Head of caudate nucleus (tissue), 42 donors: ENCODE data around the gene DEXI.
"Not testable (repeated sequence)": the region's sequence is repeated elsewhere in the genome, so short reads cannot be mapped to it uniquely, and the experiment has no call there.

Source experiments
- DNase-seq, 42 donors: peaks; one replicate each; pipeline versions ENCODE4 v3.0.0 to v3.0.0-alpha.2; 2020 to 2021; ENCODE audit warnings: mixed read lengths in 7 of 42
- intact Hi-C: fragments of 100-400 bp; cut with DNase I; formaldehyde crosslinking; loops from one replicate; pipeline ENCODE4 v1.15.0; 2022

The DEXI gene

GRCh38 chr16:10933865-10934264 is 8.4 kb downstream of the DEXI start:
- DNase-seq, result no peak
- intact Hi-C loops, result no loop called here

DNA sequence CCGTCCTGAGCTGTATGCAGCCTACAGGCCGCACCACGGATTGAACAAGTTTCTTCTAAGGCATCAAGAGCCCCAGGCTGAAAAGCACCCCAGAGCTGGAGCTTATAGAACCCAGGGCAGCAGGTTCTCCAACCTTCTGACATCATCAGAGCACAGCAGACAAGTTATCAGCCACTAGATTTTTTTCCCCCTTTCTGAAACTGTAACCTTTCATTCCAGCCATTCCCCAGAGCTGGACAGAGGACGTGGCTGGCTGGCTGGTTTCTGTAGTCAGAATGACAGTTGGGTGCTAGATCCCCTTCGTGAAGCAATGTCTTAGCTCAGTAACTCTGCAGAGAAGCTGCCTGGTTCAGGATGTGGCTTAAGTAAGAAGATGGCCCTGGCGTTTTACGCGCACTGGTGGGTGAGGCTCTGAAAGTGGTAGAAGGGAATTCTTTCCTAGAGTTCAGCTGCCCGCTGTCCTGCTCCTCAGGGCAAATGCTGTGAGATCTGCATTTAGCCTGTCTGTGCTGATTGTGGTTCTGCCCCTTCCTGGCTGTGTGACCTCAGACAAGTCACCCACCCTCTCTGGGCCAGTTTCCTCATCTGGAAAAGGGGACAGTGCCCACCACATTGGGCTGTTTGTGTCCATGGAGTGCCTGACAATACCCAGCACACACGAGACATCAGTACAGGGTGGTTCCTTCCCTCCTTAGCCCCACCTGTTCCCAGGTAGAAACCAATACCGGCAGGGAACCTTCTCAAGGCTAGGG is 9.1 kb downstream of the DEXI start:
- intact Hi-C loops, result no loop called here
- no peak for DNase-seq

- intact Hi-C loops, result no loop called here
- DNase-seq, result no peak
These were observed 10.2 kb downstream of the DEXI start for GRCh38 chr16:10931977-10932632.

GRCh38 chr16:10931134-10931533 is 11.1 kb downstream of the DEXI start:
- intact Hi-C loops, result no loop called here
- no peak for DNase-seq

GRCh38 chr16:10930755-10931093 is 11.5 kb downstream of the DEXI start:
- DNase-seq, result no peak
- intact Hi-C loops, result no loop called here

DNA sequence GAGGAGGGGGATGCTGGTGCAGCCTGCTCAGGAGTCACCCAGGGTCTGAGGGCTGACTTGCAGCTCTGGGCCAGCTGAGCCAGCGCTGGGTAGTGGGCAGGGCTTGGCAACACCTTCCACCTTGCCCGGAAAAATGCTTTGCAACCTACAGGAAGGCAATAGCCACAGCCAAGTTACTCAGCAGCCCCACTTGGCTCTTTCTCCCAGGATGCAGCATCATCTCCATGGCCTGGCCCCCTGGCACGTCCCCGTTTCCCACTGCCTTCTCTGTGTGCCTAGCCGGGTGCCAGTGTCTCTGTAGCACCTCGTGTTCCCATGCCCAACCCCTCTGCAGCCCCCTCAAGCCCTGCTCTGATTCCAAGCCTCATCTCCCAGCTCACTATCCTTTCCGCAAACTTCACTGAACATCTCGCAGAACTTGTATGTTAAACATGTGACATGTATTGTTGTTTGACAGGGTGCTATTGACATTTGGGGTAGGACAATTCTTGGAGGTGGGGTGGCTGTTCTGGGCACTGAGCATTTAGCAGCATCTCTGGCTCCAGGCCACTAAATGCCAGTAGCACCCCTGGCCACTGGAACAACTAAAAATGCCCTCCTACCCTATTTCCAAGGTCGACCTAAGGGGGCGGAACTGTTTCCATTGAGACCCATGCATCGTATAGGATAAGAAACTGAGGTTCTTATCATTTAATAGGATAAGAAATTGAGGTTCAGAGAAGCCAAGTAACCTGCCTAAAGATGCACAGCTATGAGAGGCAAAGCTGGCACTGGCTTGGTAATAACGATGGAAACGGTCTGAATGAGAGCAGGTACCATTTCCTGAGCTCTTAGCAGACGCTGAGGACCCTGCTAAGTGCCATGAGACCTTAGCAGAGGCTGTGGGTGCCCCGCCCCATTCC is 12.2 kb downstream of the DEXI start:
- intact Hi-C loops, result loop anchor here (10.0 kb wide), 1 partner anchor 185 kb away; the partner anchor contains the start of gene NUBP1
- peak in 7 of 42 donors; percentile 21 to 75 (median 51) for DNase-seq

DNA sequence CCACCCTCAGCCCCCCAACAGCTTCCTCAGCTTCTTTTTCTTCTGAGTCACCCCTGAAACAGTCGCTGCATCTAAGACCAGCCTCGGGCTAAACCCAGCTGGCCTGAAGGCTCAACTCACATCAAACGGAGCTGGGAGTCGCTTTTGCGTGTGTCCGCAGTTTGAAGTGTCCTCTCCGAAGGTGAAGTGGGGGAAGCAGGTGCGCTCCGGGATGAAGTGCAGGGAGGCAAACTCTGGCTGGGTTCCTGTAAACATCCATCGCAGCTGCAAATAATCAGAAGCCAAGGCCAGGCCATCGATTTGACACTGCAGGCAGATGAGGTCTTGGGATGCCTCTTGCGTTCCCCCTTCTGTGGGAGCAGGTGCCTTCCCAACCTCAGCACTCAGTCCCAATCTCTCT is 13.2 kb downstream of the DEXI start:
- intact Hi-C loops, result loop anchor here (10.0 kb wide), 1 partner anchor 184 kb away; the partner anchor contains the start of gene NUBP1
- DNase-seq, result not testable (repeated sequence)

GRCh38 chr16:10927497-10928112 is 14.7 kb downstream of the DEXI start:
- intact Hi-C loops, result loop anchor here (10.0 kb wide), 1 partner anchor 183 kb away; the partner anchor contains the start of gene NUBP1
- no peak for DNase-seq

- DNase-seq, result no peak
- intact Hi-C loops, result loop anchor here (10.0 kb wide), 1 partner anchor 182 kb away; the partner anchor contains the start of gene NUBP1
These were observed 15.4 kb downstream of the DEXI start for GRCh38 chr16:10926867-10927266.

DNA sequence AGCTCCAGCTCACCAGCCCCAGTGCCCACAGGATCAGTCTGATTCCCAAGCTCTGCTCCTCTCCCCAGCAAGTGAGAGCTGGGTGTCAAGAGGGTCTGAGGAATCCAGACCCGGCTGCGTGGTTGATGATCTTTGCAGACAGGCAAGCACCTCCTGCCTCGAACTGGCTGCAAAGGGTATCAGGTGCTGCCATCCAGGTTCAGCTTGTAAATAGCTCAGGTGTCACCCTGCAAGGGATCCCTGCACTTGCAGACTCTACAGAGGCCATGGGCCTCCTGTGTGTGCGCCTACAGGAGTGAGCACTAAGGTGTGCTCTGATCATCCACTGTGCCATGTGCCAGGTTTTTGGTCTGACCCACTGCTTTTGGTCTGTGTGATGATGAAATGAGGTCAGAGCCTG is 16.2 kb downstream of the DEXI start:
- intact Hi-C loops, result loop anchor here (10.0 kb wide), 1 partner anchor 181 kb away; the partner anchor contains the start of gene NUBP1
- no peak for DNase-seq

DNA sequence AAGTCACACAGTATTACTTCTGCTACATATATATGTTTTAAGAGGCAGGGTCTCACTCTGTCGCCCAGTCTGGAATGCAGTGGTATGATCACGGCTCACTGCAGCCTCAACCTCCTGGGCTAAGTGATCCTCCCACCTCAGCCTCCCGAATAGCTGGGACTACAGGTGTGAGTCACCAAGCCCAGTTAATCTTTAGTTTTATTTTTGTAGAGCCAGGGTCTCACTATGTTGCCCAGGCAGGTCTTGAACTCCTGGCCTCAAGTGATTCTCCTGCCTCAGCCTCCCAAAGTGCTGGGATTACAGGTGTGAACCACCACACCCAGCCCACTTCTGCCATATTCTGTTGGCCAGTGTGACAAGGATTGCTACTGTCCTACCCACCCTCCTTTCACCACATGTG is 17.0 kb downstream of the DEXI start:
- not testable (repeated sequence) for DNase-seq
- intact Hi-C loops, result loop anchor here (10.0 kb wide), 1 partner anchor 180 kb away; the partner anchor contains the start of gene NUBP1

DNA sequence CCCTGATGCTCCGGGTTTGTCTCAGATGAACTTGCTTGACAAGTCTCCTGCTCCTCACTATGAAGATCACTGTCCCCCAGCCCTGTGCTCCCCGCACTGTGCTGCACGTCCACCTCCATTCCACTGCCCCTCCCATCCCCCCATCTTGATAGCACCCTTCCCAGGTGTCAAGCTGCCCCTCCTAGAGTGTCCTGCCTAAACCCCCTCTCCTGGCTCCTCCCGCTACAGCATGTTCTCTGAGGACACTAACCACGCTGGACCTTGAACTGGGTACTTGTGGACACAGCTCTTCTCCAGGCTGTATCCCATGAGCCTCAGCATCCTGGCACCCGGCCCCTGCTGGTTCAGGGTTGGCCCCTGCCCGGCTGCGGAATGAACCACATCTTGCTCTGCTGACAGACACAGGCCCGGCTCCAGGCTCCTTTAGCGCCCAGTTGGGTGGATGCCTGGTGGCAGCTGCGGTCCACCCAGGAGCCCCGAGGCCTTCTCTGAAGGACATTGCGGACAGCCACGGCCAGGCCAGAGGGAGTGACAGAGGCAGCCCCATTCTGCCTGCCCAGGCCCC is 18.5 kb downstream of the DEXI start:
- DNase-seq, result peak in 41 of 42 donors; percentile 23 to 92 (median 72)
- intact Hi-C loops, result loop anchor here (10.0 kb wide), 1 partner anchor 179 kb away; the partner anchor contains the start of gene NUBP1

GRCh38 chr16:10923146-10923649 is 19.1 kb downstream of the DEXI start:
- intact Hi-C loops, result loop anchor here (10.0 kb wide), 1 partner anchor 178 kb away; the partner anchor contains the start of gene NUBP1
- DNase-seq, result no peak

DNA sequence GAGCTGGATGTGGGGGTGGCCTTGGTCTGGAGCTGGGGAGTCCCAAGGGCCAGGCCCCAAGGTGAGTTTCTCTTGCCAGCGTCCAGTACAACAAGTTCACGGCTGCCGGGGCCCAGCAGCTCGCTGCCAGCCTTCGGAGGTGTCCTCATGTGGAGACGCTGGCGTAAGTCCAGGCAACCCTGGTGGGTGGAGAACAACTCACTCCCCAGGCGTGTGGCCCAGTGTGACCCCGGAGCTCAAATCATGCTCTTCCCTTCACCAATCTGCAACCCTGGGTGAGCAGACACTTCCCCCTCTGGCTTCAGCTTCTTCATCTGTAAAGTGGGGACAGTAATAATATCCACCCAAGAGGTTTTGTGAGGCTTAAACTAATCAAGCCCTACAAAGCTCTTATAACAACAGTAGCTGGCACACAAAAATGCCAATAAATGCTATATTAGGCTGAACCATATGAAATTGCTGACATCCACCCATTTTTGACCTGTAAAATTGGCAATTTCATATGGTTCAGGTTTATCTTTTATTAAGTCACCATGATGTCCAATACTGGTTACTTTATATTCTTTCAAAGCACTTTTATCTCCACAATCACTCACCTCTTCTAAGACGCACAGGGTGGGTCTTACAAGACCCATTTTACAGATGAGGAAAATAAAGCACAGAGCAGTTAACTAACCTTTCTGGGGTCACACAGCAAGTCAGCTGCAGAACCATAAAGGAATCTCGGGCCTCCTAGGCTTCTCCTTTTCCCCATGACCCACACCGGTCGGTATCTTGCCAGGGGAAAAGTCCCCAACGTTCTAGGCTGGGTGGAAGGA is 19.7 kb downstream of the DEXI start:
- intact Hi-C loops, result loop anchor here (10.0 kb wide), 1 partner anchor 178 kb away; the partner anchor contains the start of gene NUBP1

GRCh38 chr16:10921536-10922327 is 20.5 kb downstream of the DEXI start:
- DNase-seq, result no peak
- intact Hi-C loops, result loop anchor here (10.0 kb wide), 1 partner anchor 177 kb away; the partner anchor contains the start of gene NUBP1

More for the DNA sequence above, 19.7 kb downstream of the DEXI start:
- DNase-seq, result peak in 11 of 42 donors; percentile 31 to 63 (median 37)

DNA sequence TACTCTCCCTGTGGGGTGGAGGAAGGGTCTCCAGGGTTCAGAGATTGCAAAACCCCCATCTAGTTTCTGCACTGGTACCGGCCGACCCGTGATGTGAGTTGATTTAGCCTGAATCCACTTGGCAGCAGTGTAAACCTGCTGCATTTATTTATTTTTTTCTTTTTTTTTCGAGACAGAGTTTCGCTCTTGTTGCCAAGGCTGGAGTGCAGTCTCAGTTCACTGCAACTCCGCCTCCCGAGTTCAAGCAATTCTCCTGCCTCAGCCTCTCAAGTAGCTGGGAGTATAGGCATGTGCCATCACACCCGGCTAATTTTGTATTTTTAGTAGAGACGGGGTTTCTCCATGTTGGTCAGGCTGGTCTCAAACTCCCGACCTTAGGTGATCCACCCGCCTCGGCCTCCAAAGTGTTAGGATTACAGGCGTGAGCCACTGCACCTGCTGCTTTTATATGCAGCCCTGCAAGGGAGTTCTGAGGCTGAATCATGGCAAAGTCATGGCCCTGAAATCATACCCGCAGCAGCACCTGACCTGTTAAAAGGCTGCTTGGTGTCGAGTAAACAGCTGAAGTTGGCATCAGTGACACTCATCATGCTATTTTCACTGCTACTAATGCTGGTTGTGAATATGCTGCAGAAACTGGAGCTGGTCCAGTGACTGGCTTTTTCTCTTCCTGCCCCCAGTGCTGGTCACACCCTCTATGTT is 21.4 kb downstream of the DEXI start:
- intact Hi-C loops, result loop anchor here (10.0 kb wide), 1 partner anchor 176 kb away; the partner anchor contains the start of gene NUBP1
- peak in 1 of 42 donors; percentile 1 for DNase-seq
